Measurements from ENCODE around the gene SNX32.

Gene SNX32

GRCh38 chr11:65852508-65853245 is 18.9 kb downstream of the SNX32 start:
- no peaks in the 10 kb centered on the region for H3K4me1 ChIP-seq (ENCODE audit: control insufficient read depth, insufficient read depth, low read length)
- no CpG with 5 or more reads among the region's 33 CpGs for WGBS (ENCODE audit: insufficient coverage, insufficient read length)

DNA sequence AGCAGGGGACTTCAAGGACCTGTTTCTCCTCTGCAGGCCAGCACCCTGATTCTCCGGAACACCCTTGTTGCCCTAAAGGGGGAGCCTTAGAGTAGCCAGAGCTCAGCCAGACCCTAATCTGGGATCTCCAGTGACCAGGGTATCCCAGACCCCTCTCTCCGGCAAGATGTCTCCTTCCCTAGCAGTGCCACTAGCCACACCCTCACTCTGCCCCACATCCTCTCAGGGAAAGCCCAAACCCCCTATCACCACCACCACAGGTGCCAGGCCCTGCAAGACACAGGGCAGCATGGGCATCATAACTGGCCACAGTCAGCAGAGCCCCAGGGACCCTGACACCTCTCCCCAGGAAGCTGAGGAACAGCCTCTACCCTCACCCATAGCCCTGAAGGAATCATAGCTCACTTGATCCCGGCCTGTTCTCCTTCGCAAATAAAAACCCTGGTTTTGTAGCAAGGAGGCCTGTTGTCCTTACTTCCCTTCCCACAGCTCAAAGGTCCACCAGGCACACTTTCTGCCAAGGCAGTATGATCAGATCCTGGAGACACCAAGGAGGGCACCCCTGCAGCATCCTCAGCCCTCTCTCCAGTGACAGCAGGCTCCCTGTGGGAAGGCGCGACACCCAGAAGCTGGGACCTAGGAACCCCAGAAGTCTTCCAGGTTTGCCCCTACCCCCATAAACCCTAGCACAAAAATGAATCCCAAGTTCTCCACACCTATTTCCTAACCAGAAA is 19.6 kb downstream of the SNX32 start:
- Histone ChIP-seq H3K36me3 (ENCODE audit: control insufficient read depth, insufficient read depth, low read length) (peaks cover 37% of the 10 kb centered on the region), H3K4me3 (ENCODE audit: low read length) (no peak overlapping the region), H3K27ac (ENCODE audit: low read length) (no peak overlapping the region), H3K9me3 (ENCODE audit: control insufficient read depth, insufficient read depth, low read length) (no peaks in the 10 kb centered on the region), H3K4me1 (ENCODE audit: control insufficient read depth, insufficient read depth, low read length) (no peaks in the 10 kb centered on the region; the same call in 1 of the 2 replicates), H3K27me3 (ENCODE audit: control insufficient read depth, insufficient read depth, low read length) (no peaks in the 10 kb centered on the region)
- no CpG with 5 or more reads among the region's 6 CpGs for WGBS (ENCODE audit: insufficient coverage, insufficient read length)
- no peak for DNase-seq (ENCODE audit: low read depth, low spot score)

More at GRCh38 chr11:65852508-65853245, 18.9 kb downstream of the SNX32 start:
- Histone ChIP-seq H3K27me3 (ENCODE audit: control insufficient read depth, insufficient read depth, low read length) (no peaks in the 10 kb centered on the region), H3K27ac (ENCODE audit: low read length) (no peak overlapping the region), H3K36me3 (ENCODE audit: control insufficient read depth, insufficient read depth, low read length) (peaks cover 37% of the 10 kb centered on the region), H3K9me3 (ENCODE audit: control insufficient read depth, insufficient read depth, low read length) (no peaks in the 10 kb centered on the region), H3K4me3 (ENCODE audit: low read length) (no peak overlapping the region)
- no peak for DNase-seq (ENCODE audit: low read depth, low spot score)

DNA sequence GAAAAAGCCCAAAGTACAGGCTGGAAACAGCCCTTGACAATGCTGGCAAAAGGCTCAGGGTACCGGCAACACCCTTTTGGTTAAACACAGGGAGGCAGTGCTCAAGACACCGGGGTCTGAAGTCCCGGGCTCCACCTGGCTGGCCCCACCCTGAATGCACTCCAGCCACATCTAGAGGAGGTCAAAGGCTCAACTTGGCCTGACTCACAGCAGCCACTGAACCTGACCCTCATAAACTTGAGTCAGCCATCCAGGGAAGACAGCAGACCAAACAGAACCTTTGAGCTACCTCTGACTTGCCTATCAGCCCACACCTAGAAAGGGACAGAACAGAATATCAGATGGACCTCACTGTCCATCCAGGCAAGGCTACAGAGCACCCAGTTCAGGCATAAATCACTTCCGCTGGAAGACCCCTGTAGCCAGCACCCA is 20.4 kb downstream of the SNX32 start:
- no peaks in the 10 kb centered on the region; the same call in 1 of the 2 replicates for H3K4me1 ChIP-seq (ENCODE audit: control insufficient read depth, insufficient read depth, low read length)
- no CpG with 5 or more reads among the region's 4 CpGs for whole genome bisulfite sequencing (ENCODE audit: insufficient coverage, insufficient read length)
- peaks cover 37% of the 10 kb centered on the region for H3K36me3 ChIP-seq (ENCODE audit: control insufficient read depth, insufficient read depth, low read length)
- H3K27me3 ChIP-seq (ENCODE audit: control insufficient read depth, insufficient read depth, low read length): no peaks in the 10 kb centered on the region
- no peak overlapping the region for H3K27ac ChIP-seq (ENCODE audit: low read length)
- no peak for DNase-seq (ENCODE audit: low read depth, low spot score)
- no peak overlapping the region for H3K4me3 ChIP-seq (ENCODE audit: low read length)
- no peaks in the 10 kb centered on the region for H3K9me3 ChIP-seq (ENCODE audit: control insufficient read depth, insufficient read depth, low read length)

DNA sequence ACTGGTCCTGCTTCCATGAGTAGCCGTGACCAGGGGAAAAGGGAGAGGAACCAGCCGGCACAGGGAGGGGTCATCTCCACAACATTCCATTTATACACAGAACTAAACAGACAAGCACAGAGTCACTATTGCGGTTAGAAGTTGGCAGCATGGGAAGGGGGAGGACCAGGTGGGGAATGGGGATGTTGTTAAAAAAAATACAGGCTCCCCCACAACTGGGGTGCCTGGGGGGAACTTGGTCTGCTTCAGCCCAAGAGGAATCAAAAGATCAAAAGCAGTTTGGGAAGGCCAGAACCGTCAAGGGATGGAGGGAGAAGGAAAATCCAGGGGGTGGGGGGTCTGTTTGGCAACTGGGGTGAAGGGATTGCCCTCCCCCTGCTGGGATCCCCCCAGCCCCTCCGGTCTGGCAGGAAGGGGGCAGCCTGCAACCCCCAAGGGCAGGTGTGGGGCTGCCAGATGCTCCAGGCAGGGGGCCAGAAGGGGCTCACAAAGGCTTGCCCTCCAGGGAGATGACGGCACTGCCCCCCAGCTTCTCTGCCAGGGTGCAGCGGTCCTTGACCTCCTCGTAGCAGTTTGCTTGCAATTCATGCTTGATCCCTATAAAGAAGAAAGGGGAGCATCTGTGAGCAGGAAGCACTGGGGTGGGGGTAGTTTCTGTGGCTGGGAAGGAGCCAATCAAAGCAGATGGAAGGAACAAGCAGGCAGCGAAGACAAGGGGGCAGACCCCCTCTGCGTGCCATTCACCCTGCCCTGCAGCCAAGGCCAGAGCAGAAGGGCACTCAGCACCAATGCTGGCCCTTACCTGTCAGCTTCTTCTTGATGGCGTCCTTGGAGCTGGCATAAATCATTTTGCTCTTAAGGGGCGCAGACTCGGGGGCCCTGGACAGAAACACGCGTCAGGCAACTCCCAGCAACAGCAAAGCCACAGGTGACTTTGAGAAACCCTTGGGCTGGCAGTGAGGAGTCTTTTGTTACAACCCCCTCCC is 21.4 kb downstream of the SNX32 start:
- no peak for DNase-seq (ENCODE audit: low read depth, low spot score)
- Histone ChIP-seq H3K36me3 (ENCODE audit: control insufficient read depth, insufficient read depth, low read length) (peaks cover 37% of the 10 kb centered on the region), H3K4me1 (ENCODE audit: control insufficient read depth, insufficient read depth, low read length) (no peaks in the 10 kb centered on the region; the same call in 1 of the 2 replicates), H3K9me3 (ENCODE audit: control insufficient read depth, insufficient read depth, low read length) (no peaks in the 10 kb centered on the region), H3K27me3 (ENCODE audit: control insufficient read depth, insufficient read depth, low read length) (no peaks in the 10 kb centered on the region), H3K27ac (ENCODE audit: low read length) (no peak overlapping the region), H3K4me3 (ENCODE audit: low read length) (no peak overlapping the region)
- WGBS (ENCODE audit: insufficient coverage, insufficient read length): no CpG with 5 or more reads among the region's 15 CpGs

DNA sequence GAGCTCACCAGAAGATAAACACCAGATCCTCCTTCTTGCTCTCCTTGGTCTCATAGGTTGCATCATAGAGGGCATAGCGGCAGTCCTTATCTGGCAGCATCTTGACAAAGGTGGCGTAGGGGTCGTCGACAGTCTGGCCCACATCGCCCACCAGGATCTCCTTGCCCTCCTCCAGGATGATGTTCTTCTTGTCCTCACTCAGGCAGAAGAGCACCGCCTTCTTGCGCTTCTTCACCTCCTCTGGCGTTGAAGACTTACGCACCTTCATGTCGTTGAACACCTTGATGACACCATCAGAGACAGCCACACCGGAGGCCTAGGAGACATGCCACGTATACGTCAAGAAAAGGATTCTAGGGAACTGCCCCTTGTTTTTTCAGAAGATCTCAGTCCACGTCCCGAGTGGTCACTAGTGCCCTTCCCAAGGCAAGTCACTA is 22.2 kb downstream of the SNX32 start:
- Histone ChIP-seq H3K4me3 (ENCODE audit: low read length) (no peak overlapping the region; the same call in 1 of the 2 replicates), H3K36me3 (ENCODE audit: control insufficient read depth, insufficient read depth, low read length) (peaks cover 37% of the 10 kb centered on the region), H3K27ac (ENCODE audit: low read length) (no peak overlapping the region), H3K27me3 (ENCODE audit: control insufficient read depth, insufficient read depth, low read length) (no peaks in the 10 kb centered on the region), H3K4me1 (ENCODE audit: control insufficient read depth, insufficient read depth, low read length) (no peaks in the 10 kb centered on the region; the same call in 1 of the 2 replicates), H3K9me3 (ENCODE audit: control insufficient read depth, insufficient read depth, low read length) (no peaks in the 10 kb centered on the region)
- DNase-seq (ENCODE audit: low read depth, low spot score): no peak
- no CpG with 5 or more reads among the region's 15 CpGs for WGBS (ENCODE audit: insufficient coverage, insufficient read length)

DNA sequence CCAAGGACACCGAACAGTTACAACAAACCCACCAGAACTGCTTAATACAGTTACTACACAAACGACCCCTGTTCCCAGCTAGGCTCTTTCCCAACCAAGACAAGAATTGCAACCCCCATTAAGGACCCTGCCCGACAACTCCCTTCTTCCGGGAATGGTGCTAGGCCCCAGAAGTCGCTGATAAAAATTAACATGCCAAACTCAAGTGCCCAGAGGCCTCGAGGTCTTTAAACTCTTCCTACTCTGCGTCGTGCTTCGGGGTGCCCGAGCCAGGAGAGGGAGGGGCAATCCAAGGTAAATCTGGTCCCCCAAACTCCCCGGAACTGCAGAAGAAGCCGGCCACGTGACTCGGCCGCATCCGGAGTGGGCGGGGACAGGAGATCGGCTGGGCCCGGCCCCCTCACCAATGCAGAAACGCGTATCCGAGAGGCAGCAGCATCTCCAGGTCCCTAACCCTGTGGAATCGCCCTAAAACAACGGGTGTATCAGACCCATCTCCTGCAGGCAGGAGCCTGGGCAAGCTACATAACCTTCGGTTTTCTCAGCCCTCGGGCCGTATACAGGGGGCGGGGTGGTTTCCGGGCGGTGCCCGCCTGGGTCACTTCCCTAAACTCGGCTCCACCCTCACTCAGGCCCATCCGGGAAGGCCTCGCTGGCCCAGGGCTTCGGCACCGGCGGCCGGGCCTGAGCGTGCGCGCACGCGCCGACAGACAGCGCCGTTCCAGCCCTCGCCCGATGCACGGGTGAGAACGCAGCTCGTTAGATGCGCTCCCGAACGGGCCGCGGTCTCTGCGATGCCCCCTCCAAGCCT is 23.1 kb downstream of the SNX32 start:
- no CpG with 5 or more reads among the region's 57 CpGs for WGBS (ENCODE audit: insufficient coverage, insufficient read length)
- Histone ChIP-seq H3K27me3 (ENCODE audit: control insufficient read depth, insufficient read depth, low read length) (no peaks in the 10 kb centered on the region), H3K9me3 (ENCODE audit: control insufficient read depth, insufficient read depth, low read length) (no peaks in the 10 kb centered on the region), H3K4me1 (ENCODE audit: control insufficient read depth, insufficient read depth, low read length) (no peaks in the 10 kb centered on the region; the same call in 1 of the 2 replicates), H3K36me3 (ENCODE audit: control insufficient read depth, insufficient read depth, low read length) (peaks cover 35% of the 10 kb centered on the region), H3K4me3 (ENCODE audit: low read length) (peak overlapping the region; percentile 99), H3K27ac (ENCODE audit: low read length) (no peak overlapping the region)
- no peak for DNase-seq (ENCODE audit: low read depth, low spot score)

DNA sequence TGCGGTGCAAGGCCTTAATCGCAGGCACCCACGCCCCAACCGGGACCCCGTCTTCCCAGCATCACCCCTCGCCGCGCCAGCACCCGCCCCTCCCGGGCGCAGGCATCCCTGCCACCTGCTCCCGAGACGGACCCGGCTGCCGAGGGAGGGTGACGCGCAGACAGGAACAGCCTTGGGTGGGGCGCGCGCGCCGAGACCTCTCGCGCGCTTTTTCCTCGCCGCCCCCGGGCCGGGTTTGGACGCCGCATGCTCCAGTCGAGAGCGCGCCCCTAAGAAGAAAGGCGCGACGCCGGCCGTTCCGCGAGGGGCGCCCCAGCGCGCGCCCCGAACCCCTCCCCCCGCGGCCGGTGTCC is 23.7 kb downstream of the SNX32 start:
- Histone ChIP-seq H3K27ac (ENCODE audit: low read length) (no peak overlapping the region), H3K4me3 (ENCODE audit: low read length) (peak overlapping the region; percentile 99), H3K27me3 (ENCODE audit: control insufficient read depth, insufficient read depth, low read length) (no peaks in the 10 kb centered on the region), H3K4me1 (ENCODE audit: control insufficient read depth, insufficient read depth, low read length) (no peaks in the 10 kb centered on the region; the same call in 1 of the 2 replicates), H3K9me3 (ENCODE audit: control insufficient read depth, insufficient read depth, low read length) (no peaks in the 10 kb centered on the region), H3K36me3 (ENCODE audit: control insufficient read depth, insufficient read depth, low read length) (peaks cover 29% of the 10 kb centered on the region)
- DNase-seq (ENCODE audit: low read depth, low spot score): no peak
- WGBS (ENCODE audit: insufficient coverage, insufficient read length): no CpG with 5 or more reads among the region's 49 CpGs

GRCh38 chr11:65857853-65858680 is 24.3 kb downstream of the SNX32 start, which contains the start of gene CFL1:
TSS of gene CFL1 (minus strand) at chr11:65858180. CDS start at chr11:65858099, 81 bp downstream.
- no peaks in the 10 kb centered on the region for H3K9me3 ChIP-seq (ENCODE audit: control insufficient read depth, insufficient read depth, low read length)
- H3K4me3 ChIP-seq (ENCODE audit: low read length): peak within 1 kb of the TSS; percentile 99
- no CpG with 5 or more reads among the region's 92 CpGs for WGBS (ENCODE audit: insufficient coverage, insufficient read length)
- H3K36me3 ChIP-seq (ENCODE audit: control insufficient read depth, insufficient read depth, low read length): peaks cover 26% of the 10 kb centered on the region
- no peaks in the 10 kb centered on the region for H3K27me3 ChIP-seq (ENCODE audit: control insufficient read depth, insufficient read depth, low read length)
- no peak for DNase-seq (ENCODE audit: low read depth, low spot score)
- H3K4me1 ChIP-seq (ENCODE audit: control insufficient read depth, insufficient read depth, low read length): no peaks in the 10 kb centered on the region; the same call in 1 of the 2 replicates
- H3K27ac ChIP-seq (ENCODE audit: low read length): no peak within 1 kb of the TSS

DNA sequence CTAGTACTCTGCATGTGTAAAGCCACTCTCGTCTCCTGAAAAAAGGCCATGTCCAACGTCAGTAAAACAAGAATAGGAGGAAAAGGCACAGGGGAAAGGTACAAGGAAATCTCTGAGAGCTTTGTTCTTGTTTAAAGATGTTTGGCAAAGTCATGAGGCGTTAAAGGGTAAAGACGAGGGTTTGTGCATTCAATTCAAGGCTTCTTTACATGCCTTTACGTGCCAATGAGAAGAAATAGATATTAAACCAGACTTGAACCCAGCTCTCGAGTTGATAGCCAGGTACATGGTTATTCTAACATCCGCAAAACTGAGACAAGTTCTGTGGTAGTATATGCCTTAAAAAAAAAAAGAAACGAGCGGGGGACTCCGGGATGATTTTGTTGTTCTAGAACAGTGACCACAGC is 24.9 kb downstream of the SNX32 start:
- peaks cover 24% of the 10 kb centered on the region for H3K36me3 ChIP-seq (ENCODE audit: control insufficient read depth, insufficient read depth, low read length)
- DNase-seq (ENCODE audit: low read depth, low spot score): no peak
- no peaks in the 10 kb centered on the region for H3K9me3 ChIP-seq (ENCODE audit: control insufficient read depth, insufficient read depth, low read length)
- H3K4me3 ChIP-seq (ENCODE audit: low read length): peak overlapping the region; percentile 34; the same call in 1 of the 2 replicates
- H3K27ac ChIP-seq (ENCODE audit: low read length): no peak overlapping the region
- WGBS (ENCODE audit: insufficient coverage, insufficient read length): no CpG with 5 or more reads among the region's 10 CpGs
- H3K4me1 ChIP-seq (ENCODE audit: control insufficient read depth, insufficient read depth, low read length): no peaks in the 10 kb centered on the region; the same call in 1 of the 2 replicates
- H3K27me3 ChIP-seq (ENCODE audit: control insufficient read depth, insufficient read depth, low read length): no peaks in the 10 kb centered on the region
